CD4-positive, alpha-beta T cell treated with Interleukin-17A for 1 hour (primary cell): ENCODE measurements around the gene RTN4IP1.
"Not testable (repeated sequence)": the region's sequence is repeated elsewhere in the genome, so short reads cannot be mapped to it uniquely, and the experiment has no call there.

ENCODE experiments used
- DNase-seq: peaks from one replicate; pipeline ENCODE4 v3.0.0-alpha.2; 2020

Gene RTN4IP1

GRCh38 chr6:106626485-106626884 lies 2.8 kb downstream of the RTN4IP1 start:
- DNase-seq = no peak

GRCh38 chr6:106623039-106623438 lies 6.3 kb downstream of the RTN4IP1 start:
- no peak for DNase-seq

GRCh38 chr6:106622412-106622811 lies 6.9 kb downstream of the RTN4IP1 start:
- no peak for DNase-seq

- DNase-seq = no peak
Observed at GRCh38 chr6:106620931-106621672, 8.2 kb downstream of the RTN4IP1 start.

GRCh38 chr6:106619223-106619622 lies 10.1 kb downstream of the RTN4IP1 start:
- no peak for DNase-seq

GRCh38 chr6:106618324-106618723 lies 11.0 kb downstream of the RTN4IP1 start:
- no peak for DNase-seq

- DNase-seq = no peak
Observed at GRCh38 chr6:106617857-106618256, 11.4 kb downstream of the RTN4IP1 start.

- DNase-seq = no peak
Observed at GRCh38 chr6:106617302-106617701, 12.0 kb downstream of the RTN4IP1 start.

- no peak for DNase-seq
Observed at GRCh38 chr6:106614592-106615257, 14.6 kb downstream of the RTN4IP1 start.

- DNase-seq = no peak
Observed at GRCh38 chr6:106614166-106614565, 15.1 kb downstream of the RTN4IP1 start.

GRCh38 chr6:106613590-106613989 lies 15.7 kb downstream of the RTN4IP1 start:
- no peak for DNase-seq

GRCh38 chr6:106612671-106613416 lies 16.5 kb downstream of the RTN4IP1 start:
- DNase-seq = no peak

- DNase-seq = no peak
Observed at GRCh38 chr6:106611030-106611429, 18.3 kb downstream of the RTN4IP1 start.

- DNase-seq = no peak
Observed at GRCh38 chr6:106609699-106610098, 19.6 kb downstream of the RTN4IP1 start.

GRCh38 chr6:106608080-106608668 lies 21.1 kb downstream of the RTN4IP1 start:
- peak; percentile 71 for DNase-seq

GRCh38 chr6:106600329-106600728 lies 29.0 kb downstream of the RTN4IP1 start:
- no peak for DNase-seq

- DNase-seq = no peak
Observed at GRCh38 chr6:106599440-106599839, 29.9 kb downstream of the RTN4IP1 start.

- DNase-seq = no peak
Observed at GRCh38 chr6:106591111-106591825, 38.0 kb downstream of the RTN4IP1 start.

- not testable (repeated sequence) for DNase-seq
Observed at GRCh38 chr6:106588937-106589336, 40.4 kb downstream of the RTN4IP1 start.

GRCh38 chr6:106586815-106587415 lies 42.4 kb downstream of the RTN4IP1 start:
- no peak for DNase-seq

- DNase-seq = no peak
Observed at GRCh38 chr6:106581468-106581867, 47.8 kb downstream of the RTN4IP1 start.

GRCh38 chr6:106579281-106579680 lies 50.0 kb downstream of the RTN4IP1 start:
- DNase-seq = no peak
